Measurements from ENCODE around the gene RNPEP.

DNA sequence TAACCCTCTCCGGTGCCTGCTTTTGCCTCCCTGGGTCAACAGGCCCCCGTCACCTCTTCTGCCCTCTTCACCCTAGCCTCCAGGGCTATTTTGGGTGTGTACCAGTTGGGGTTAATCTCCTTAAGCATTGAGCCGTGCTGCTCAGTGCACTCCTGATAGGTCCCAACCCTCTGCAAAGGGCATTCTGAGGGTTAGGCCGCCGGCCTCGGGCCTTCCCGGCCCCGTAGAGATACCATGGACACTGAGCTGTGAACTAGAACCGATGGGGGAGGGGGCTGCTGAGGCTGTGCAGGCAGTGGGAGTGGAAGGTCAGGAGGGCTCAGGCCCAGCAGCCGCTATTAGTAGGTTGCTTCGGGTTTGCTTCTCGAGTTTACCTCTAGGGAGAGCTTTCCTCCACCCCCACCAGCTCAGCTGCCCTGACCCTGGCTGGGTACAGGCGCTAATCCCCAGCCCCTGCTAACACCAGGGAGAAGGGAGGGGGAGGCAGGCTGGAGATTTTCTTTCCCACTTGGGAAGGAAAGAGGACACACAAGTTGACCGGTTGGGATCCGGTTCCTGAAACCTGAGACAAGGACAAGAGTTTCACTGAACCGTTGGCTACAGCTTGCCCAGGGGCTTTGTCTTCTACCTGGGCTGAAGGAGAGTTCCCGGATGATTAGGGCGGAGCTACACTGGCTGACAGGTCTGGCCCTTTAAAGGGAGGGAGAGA lies 40.9 kb upstream of the RNPEP start:
- TF ChIP-seq CTCF (IDR thresholded peaks at IDR 0.05; ENCODE audit: poor library complexity) (no peak), EZH2phosphoT487 (IDR thresholded peaks at IDR 0.05; ENCODE audit: low read depth, severe bottlenecking, unreplicated experiment) (no peak)

Measured in hepatocyte (in vitro differentiated cells).